Activated CD8-positive, alpha-beta memory T cell treated with anti-CD3 and anti-CD28 coated beads, Interleukin-2, amount 50 U/mL, for 48 hours (primary cell): Measurements from ENCODE around the gene FARSA.
A peak's percentile ranks its signal among the peaks of the same experiment; 100 is the strongest.
"Not testable (repeated sequence)": the region's sequence is repeated elsewhere in the genome, so short reads cannot be mapped to it uniquely, and the experiment has no call there.

Experiments
- DNase-seq: peaks from one replicate; pipeline ENCODE4 v3.0.0-alpha.2; 2020

Gene FARSA

DNA sequence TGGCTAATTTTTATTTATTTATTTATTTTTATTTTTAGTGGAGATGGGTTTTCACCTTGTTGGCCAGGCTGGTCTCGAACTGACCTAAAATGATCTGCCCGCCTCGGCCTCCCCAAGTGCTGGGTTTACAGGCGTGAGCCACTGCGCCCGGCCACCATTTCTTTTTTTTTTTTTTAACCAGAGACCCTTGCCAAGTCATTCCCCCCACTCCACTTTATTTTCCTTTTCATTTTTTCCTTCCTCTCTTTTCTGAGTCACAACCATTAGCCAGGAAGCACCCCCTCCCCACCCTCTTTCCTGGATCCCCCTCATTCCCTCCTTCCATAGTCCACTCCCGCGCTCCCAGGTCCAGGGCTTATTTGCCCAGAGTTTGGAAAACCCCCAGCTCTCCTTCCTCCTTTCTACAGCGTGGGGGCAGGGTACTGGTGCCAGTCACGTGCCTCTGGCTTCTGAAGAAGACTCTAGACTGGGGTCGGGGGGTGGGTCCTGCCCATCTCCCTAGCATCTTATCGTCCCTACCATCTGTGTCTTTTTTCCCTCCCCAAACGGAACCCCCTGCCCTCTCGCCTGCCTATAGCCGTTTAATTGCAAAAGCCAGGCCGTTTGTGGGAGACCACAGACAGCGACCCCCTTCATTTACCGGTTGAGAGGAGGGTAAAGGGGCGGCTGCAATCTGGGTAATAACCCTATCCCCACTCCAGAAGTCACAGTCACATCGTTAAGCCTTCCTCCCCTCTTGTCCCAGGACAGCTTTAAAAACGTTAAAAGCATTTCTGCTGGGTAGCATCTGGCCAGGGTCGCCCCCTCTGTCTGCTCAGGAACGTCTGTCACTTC, 3.8 kb upstream of the FARSA start:
- DNase-seq: peak; percentile 66

DNA sequence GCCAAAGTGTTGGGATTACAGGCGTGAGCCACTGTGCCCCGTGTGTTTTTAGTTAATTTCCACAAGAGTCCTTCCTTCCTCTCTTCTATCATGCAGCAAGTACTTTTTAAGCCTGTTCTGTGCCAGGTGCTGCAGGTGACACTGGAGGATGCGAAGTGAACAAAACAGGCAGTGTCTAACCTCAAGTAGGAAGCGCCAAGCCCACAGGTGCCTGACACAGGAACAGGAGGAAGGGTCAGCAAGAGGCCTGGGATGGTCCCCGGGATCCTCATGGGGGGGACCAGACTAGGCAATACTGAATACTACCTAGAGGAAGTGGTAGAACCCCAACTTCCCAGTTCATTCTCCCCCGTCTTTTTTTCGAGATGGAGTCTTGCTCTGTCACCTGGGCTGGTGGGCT, 3.1 kb upstream of the FARSA start:
- no peak for DNase-seq

DNA sequence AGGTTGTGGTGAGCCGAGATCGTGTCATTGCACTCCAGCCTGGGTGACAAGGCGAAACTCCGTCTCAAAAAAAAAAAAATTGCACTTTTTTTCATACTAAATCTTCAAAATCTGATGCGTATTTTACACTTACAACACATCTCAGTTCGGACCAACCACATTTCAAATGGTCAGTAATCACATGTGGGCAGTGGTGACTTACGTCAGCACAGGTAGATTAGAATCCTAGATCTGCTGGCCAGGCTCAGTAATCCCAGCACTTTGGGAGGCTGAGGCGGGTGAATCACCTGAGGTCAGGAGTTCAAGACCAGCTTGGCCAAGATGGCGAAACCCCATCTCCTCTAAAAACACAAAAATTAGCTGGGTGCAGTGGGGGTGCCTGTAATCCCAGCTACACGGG, 1.6 kb upstream of the FARSA start:
- no peak for DNase-seq

GRCh38 chr19:12932392-12933286, 872 bp downstream of the FARSA start:
- no peak for DNase-seq

GRCh38 chr19:12930002-12930645, 3.4 kb downstream of the FARSA start:
- no peak for DNase-seq

DNA sequence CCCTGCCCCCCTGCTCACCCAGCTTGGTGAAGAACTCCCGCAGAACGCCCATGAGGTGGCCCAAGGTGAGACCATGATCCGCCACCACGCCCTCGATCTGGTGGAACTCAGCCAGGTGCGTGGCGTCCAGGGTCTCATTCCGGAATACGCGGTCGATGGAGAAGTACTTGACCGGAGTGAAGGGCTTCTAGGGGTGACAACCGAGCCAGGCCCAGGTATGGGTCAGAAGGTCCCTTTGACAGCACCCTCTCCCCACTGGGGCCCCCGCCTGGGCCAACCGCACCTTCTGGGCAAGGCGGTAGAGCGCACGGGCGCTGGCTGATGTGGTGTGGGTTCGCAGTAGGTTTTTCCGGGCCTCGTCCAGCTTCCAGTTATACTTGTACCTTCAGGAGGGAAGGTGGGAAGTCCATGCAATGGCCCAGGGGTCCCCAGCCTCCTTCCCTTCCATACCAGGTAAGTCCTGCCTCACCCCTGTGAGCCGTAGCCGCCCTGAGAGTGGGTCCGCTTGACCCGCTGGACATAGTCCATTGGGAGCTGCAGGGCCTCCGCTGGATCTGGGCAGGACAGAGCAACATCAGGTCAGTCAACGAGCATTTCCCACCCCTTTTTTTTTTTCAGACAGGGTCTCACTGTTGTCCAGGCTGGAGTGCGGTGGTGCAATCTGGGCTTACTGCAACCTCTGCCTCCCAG, 8.7 kb downstream of the FARSA start:
- no peak for DNase-seq

DNA sequence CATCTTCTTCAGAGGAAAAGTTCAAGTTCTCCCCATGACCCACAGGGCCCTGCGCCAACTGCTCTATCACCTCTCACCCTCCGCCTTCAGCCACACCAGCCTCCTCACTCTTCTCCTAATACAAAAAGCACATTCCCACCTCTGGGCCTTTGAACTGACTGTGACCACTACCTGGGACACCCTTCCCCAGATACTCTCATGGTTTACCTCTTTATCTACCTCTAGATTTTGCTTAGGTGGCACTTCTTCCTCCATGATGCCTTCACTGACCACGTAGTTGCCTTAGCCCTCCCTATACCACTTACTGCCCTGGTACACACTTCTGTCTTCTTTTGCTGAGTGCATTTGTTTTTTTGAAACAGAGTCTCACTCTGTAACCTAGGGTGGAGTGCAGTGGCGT, 10.6 kb downstream of the FARSA start:
- DNase-seq: no peak

DNA sequence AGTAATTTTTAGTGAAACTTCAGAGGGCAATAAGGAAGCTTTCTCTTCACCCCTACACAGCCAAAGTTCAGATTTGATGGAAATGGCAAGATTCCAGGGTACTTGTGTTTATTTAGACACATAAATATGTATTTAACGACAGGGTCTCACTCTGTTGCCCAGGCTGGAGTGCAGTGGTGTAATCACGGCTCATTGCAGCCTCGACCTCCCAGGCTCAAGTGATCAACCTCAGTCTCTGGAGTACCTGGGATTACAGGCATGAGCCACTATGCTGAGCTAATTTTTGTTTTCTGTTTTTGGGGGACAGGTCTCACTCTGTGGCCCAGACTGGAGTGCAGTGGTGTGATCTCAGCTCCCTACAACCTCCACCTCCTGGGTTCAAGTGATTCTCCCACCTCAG, 12.5 kb downstream of the FARSA start:
- DNase-seq: no peak

DNA sequence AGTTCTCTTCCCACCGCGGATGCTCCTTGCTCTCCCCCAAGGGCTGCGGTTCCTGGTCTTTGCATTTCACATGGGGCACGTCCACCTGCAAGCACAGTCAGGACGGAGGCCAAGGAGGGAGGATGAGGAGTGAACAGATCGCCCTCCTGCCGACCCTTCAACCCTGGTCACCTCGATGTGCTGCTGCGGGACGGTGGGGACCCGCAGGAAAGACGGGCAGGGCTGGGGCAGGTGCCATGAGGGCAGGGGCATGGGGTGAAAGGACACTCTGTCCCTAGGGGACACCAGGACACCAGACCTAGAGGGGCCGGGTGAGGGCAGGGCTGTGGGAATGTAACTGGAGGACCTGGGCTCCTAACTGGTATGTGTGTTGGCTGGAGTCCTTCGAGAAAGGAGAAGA, 15.3 kb downstream of the FARSA start:
- no peak for DNase-seq

DNA sequence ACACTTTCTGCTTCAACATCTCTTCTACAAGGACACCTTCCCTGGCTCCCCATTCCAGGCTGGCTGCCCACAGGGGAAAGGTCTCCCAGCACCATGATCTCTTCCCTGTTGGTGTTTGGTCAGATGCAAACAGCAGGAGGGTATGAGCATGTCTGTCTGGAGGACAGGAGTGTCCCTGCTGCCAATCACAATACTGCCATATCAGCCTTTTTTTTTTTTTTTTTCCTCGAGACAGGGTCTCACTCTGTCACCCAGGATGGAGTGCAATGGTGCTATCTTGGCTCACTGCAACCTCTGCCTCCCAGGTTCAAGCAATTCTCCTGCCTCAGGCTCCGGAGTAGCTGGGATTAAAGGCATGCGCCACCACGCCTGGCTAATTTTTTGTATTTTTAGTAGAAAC, 17.7 kb downstream of the FARSA start:
- DNase-seq: not testable (repeated sequence)

- peak; percentile 74 for DNase-seq
Measured at GRCh38 chr19:12913851-12914690, 19.4 kb downstream of the FARSA start.

DNA sequence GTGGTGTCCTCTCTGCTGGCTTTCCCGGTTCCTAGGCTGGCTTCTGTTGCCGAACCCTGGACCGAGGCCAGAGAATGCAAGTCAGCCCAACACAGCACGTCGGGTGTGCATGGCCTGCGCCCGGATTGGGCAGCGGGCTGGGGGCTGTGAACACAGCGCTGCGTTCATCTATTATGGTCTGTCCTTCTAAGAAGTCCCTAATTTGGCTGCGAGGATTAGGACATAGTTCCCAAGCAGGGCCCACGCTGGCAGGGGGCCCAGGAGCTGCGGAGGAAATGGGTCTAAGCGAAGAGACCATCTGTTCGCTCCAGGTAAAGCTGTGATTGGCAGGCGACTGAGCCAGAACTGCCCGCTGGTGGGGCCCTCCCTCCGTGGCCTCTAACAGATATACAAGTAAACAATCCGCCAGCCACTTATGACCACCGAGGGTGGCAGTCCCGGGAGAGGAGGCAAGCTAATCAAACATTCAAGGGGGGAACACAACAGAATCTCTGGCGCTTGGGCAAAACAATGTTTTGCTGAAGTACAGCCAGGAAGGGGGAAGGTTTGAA, 20.4 kb downstream of the FARSA start:
- DNase-seq: no peak

DNA sequence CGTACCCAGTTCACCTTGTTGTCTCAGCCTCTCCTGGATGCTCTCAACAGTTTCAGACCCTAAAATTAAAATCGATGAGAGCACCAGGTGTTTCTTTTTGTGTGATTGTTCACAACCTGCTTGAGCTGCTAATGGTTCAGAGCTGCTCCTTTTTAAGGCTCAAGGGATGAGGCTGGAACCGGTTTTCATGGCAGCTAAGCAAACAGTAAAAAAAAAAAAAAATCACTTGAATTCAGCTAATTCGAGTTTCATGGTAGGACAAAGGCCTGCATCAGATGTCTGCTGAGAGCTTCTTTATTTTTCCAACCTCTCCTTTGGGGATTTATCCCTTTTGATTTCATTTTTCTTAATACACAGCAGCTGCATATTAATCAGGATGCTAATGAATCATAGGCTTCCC, 20.9 kb downstream of the FARSA start:
- no peak for DNase-seq

- no peak for DNase-seq
Measured at GRCh38 chr19:12907166-12907565, 26.3 kb downstream of the FARSA start.

DNA sequence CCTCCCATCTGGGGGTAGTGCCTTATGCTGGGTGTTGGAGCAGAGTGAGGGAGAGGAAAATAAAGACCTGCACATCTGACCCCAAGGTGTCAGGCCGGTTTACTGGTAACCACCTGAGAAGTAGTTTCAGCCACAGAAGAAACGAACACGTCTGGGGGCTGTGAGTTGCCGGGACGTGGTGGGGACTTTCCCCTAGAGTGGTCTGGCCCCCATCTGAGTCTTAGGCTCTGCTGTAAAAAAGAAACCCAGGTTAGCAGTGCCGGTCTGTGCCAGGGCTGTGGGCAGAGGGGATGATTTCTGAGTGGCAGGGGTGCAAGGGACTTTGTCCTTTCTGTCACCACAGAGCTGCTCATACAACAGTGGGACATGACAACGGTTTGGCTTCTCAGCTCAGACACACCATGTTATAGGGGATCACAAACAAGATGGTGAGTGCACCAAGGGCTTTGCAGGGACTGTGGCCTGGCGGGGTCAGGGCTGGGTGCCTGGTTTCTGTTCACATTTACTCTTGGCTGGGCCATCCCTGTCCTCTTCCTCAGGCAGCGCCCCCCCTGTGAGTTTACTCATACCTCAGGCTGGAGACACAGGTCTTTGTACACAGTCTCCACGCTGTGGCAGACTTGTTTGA, 33.5 kb downstream of the FARSA start:
- DNase-seq: peak; percentile 67

DNA sequence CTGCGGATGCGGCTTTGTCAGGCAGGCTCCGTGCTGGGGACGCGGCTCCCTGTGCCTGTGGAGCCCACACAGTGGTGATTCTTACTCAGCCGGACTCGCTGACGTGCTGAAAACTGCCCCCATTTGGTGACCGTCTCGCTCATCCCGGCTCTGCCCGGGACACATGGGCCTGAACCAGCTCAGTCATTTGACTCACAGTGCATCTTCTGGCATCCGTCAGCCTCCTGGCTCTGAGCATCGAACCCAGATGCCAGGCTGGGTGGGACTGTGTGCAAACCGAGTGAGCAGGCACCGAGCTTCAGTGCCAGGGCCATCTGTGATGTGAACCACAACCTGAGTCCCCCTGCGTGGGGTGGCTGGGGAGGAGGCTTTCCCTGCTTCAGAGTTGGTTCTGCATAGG, 37.1 kb downstream of the FARSA start:
- DNase-seq: no peak

DNA sequence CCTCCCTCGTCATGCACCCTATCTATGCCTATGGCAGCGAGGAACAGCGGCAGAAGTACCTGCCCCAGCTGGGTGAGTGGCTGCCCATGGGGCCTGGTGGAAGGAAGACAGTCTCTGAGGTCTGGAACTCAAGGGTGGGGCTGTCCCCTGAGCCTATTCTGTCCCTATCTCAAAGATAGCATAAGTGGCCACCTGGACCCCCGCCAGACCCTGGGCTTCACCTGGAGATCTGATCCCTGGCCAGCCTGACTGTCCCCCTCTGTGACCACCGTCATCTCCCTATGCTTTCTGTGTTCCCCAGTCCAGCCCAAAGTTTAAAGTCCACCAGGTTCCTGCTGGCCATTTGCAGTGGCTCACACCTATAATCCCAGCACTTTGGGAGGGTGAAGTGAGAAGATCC, 39.9 kb downstream of the FARSA start:
- no peak for DNase-seq

DNA sequence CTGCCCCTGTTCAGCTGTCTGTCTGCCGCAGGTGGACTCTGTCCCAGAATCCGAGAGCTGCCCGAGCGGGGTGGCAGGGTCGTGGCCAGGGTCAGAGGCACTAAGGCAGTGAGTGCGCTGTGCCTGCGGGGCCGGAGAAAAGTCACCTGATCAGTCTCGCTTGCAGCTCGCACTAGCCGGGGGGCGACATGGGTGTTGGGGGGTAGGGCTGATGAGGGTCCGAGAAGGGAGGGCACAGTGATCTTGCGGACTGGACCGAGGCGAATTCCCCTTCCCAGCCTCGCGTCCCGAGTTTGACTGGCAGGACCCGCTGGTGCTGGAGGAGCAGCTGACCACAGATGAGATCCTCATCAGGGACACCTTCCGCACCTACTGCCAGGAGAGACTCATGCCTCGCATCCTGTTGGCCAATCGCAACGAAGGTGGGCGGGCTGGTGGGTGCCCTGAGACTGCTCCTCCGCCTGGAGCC, 41.9 kb downstream of the FARSA start:
- DNase-seq: peak; percentile 61

- peak; percentile 92 for DNase-seq
Measured at GRCh38 chr19:12890787-12891552, 42.5 kb downstream of the FARSA start, which contains the start of gene GCDH. Gene GCDH, plus strand, starts transcription at chr19:12891160. Its CDS starts 145 bp downstream, at chr19:12891305.

GRCh38 chr19:12890299-12890786, 43.2 kb downstream of the FARSA start:
- not testable (repeated sequence) for DNase-seq
